Dedifferentiated amniotic fluid mesenchymal stem cell (primary cell): ENCODE data around the gene VTI1A.
"Not testable (repeated sequence)": the region's sequence is repeated elsewhere in the genome, so short reads cannot be mapped to it uniquely, and the experiment has no call there.

ENCODE experiments used
- DNase-seq: peaks from one replicate; pipeline ENCODE4 v3.0.0-alpha.2; 2016; ENCODE audit errors: extremely low spot score

Gene VTI1A

GRCh38 chr10:112835217-112835715 lies 388.3 kb downstream of the VTI1A start:
- no peak for DNase-seq

- no peak for DNase-seq
Measured at GRCh38 chr10:112835944-112836451, 389.0 kb downstream of the VTI1A start.

GRCh38 chr10:112838784-112839481 lies 391.9 kb downstream of the VTI1A start:
- no peak for DNase-seq

DNA sequence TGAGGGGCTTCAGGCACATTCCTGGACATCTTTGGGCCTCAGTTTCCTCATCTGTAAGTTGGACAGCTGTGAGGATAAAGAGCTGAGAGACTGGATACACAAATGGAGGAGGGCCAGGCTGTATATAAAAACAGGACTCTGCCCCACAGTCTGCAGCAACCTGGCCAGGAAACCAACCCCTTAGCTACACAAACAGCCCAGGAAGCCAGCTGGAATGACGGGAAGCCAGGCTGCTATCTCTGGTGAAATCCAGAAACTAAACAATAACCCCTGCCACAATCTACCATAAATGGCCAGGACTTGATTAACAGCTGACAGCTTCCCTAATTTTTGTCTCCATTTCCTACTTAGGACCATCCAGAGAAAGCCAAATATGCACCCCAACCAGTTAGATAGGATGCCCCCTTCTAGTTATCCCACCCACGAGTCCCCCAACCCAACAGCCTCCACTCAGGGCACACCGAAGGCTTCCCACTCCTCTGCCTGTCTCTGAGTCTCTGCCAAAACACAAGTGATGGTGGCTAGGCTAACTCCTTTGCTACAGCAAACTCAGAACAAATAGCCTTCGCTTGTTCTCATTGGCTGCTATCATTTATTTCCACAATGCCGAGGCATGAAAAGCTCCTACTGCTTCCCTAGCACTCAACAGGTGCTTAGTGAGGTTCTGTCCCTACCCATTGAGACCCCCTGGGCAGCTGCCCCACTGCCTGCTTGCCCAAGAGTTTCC lies 393.1 kb downstream of the VTI1A start:
- no peak for DNase-seq

DNA sequence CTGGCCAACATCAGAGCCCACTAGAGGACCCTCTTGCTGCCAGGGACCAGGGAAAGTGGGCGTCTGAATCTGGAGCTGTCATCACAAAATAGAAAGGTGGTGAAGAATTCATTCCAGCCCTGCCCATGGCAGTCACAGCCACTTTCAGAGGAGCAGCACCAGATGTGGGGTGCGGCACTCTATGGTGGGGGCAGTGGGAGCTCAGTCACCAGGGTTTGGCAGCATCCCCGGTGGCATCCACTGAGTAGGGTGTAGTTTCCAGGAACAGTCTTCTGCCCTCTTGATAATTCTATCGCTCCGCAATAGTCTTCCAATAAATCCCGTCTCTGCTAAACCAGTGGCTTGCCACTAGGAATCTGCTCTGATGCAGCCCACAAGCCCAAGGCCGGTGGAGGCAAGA lies 394.5 kb downstream of the VTI1A start:
- DNase-seq = no peak

GRCh38 chr10:112842832-112843360 lies 395.9 kb downstream of the VTI1A start:
- DNase-seq = no peak

DNA sequence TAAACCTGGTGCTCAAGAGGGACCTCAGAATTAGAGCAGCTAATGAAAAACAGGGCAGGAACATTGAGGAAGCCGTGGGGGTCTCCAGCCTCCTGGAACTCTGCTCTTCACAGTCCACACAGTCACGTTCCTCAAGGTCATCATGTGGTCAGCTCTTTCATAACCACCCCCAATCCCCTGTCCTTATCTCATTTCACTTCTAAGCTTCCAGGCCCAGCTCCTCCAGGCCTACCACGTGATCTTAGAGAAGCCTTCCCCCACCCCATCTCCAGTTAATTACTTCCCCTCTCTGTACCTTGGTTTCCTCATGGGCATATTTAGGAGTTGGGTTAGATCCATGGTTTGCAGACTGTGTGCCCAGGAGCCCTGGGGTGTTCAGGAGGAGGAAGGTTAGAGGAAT lies 396.6 kb downstream of the VTI1A start:
- DNase-seq = no peak

- no peak for DNase-seq
Measured at GRCh38 chr10:112844681-112845544, 397.9 kb downstream of the VTI1A start.

DNA sequence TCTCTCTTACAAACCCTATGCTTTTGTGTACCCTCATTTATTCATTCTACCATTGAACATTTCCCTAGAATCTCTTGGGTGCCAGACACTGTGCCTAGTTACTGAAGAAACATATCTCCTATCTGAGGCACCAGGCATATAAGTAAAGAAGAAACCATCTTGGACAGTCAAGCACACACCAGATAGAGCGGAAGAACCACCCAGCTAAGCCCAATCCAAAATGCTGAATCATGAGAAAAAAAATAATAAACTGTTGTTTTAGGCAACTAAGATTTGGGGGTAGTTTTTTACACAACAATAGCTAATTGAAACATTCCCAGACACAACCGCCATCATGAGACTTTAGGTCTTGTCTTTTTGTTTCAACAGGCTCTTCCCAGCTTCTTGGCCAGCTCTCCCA lies 400.8 kb downstream of the VTI1A start:
- no peak for DNase-seq

GRCh38 chr10:112848228-112848627 lies 401.2 kb downstream of the VTI1A start:
- no peak for DNase-seq

GRCh38 chr10:112848868-112849430 lies 401.9 kb downstream of the VTI1A start:
- no peak for DNase-seq

DNA sequence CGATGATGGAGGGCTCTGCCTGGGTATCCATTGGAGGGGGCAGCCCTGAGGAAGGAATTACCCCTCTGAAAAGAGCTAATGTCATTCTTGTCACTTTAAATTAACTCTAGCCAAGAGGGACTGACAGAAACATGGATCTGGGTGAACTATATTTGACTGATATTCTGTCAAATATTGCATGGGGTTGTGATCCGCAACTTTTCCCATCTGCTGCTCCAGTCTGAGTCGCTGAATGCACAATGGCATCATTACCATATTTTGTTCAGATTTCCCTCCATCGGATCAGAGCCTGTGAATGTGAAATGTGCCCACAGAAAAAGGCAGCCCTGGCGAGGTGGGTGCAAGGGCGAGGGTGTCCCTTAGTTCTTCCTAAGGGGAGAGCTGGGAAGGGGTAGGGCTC lies 402.5 kb downstream of the VTI1A start:
- DNase-seq = no peak

DNA sequence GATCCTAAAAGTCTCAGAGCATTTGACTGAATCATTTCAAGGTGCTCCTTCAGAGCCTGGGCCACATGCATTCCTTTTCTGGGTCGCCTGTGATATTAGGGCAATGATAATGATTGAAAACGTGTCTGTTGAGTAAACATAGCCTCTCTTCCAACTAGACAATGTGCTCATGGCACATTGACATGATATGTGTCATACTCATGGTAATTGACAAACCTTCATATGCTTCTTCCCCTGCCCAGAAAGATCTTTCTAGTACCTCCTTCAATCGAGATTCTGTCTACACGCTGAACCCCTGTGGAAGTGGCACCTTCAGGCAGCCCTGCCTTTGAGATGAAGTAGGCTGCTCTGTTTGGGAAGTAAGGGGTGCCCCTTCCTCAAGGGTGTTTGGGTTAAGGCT lies 404.2 kb downstream of the VTI1A start:
- no peak for DNase-seq

DNA sequence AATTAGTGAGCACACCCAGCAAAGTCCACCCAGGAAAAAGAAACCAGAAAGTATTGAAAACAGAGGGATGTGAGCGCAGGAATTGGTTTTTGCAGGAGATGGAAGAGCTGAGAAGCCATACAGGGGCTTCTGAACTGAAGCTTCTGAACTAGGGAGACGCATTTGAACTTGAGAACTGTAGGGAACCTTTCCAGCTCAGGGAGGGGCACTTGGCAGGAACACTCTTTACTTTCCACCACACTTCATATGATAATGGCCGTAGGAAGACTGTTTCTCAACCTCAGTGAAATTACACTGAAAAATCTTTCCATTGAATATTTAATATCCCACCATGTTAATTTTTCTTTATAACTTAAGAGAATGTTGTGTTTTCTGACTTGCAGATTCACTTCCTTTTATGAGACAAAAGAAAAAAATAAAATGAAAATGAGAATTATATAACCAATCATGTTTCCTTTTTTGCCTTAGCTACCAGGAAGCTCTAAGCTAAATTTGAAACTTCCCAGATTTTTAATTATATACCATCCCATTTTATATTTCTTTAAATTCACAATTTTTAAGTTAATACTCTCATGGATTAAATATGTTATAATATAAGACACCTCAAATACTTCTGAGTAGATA lies 404.7 kb downstream of the VTI1A start:
- no peak for DNase-seq

DNA sequence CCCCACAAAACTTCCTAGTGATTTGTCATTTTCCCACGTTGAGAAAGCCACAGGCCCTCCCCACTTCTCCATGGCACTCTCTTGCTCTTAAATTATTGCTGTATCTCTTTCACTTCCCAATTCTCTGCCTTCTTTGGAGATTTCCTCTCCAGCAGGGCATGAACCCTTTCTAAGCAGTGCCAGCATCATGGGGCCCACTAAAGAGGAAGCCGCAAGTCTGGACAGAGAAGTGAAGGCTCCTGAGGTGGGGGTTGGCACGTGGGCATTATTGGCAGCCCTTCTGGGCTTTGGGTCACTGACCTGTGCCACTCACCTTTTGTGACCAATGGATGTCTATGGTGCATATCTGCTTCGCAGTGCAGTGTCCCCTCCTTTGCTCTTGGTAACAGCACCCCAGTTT lies 405.3 kb downstream of the VTI1A start:
- DNase-seq = no peak

DNA sequence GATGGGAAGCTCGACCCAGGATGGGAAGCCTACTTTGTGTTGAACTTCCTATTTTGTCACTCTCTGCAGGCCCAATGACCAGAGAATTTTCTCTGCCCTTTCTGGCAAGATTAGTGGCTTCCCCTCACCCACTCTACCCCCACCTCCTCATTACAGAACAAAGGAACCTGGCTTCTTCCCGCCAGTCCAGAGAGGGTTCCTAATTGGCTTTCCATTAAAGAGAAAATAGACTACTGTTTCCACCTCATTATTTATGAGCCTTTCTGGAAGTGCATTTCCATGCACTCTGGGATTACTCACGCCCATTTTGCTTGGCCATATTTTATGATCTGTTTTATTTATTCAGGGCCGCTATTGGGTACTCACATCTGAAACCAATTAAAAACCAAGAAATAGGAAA lies 408.1 kb downstream of the VTI1A start:
- no peak for DNase-seq

- DNase-seq = no peak
Measured at GRCh38 chr10:112857493-112857892, 410.5 kb downstream of the VTI1A start.

GRCh38 chr10:112858986-112859651 lies 412.1 kb downstream of the VTI1A start:
- DNase-seq = no peak

- DNase-seq = no peak
Measured at GRCh38 chr10:112859793-112860192, 412.8 kb downstream of the VTI1A start.

DNA sequence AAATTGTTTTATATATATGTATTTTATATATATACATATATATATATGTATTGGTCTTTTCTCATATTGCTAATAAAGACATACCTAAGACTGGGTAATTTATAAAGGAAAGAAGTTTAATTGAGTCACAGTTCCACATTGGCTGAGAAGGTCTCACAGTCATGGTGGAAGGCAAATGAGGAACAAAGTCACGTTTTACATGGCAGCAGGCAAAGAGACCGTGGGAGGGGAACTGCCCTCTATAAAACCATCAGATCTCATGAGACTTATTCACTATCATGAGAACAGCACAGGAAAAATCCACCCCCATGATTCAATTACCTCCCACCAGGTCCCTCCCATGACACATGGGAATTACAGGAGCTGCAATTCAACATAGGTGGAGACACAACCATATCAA lies 416.4 kb downstream of the VTI1A start:
- not testable (repeated sequence) for DNase-seq
